ENCODE data around the gene GBF1. TPM values are rescaled to one million over a fixed set of nuclear protein-coding genes. Genes with fewer than 3 reads are reported as not detected.

GBF1 gene
- total and polyA plus RNA-seq, 7 experiments from 2014 or later, result 8.5 to 47.2 (median 37.2) TPM

DNA sequence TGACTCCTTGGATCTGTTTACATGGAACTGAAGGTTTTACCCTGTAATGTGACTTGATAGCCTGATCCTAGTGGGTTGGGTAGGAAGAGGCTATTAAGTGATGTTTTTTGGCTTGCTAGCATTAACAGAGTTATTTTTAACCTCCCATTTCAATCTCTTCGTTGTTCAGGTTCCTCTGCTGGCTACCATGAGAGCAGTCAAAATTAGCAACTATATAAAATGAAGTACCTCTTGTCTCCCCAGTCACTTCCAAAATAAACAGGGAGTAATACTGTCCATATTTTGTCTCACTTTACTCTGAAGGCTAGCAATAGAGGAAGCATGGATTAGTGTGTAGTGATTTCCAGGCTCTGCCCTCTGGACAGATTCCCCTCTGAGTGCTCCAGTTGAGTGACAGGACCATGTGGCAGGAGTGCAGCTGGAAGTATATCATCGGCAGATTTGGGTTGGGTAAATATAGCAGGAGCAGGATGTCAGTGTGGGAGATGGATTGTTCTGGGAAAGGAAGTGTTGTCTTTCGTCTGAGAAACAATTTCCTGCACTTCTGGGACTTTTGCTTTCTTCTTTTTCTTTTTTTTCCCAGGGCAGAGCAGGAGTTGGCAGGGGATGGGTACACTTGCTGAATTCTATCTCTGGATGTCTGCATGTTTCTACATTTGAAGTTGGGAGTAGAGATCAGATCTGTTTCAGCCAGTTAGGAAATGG, 35.2 kb downstream of the GBF1 start:
- DNase-seq, result no peak
- Mint-ChIP-seq H3K27ac (peak overlapping the region in 7 of 9 donors; percentile 19 to 80 (median 62)), H3K27me3 (no peaks in the 10 kb centered on the region), H3K36me3 (peaks cover 0 to 10% (median 2%) of the 10 kb centered on the region in 5 donors), H3K9me3 (no peaks in the 10 kb centered on the region), H3K4me1 (peaks cover 32 to 71% (median 61%) of the 10 kb centered on the region in 7 donors), H3K4me3 (peak overlapping the region in 8 of 10 donors; percentile 17 to 82 (median 47))
- CTCF ChIA-PET, result interaction anchor here (0.7 kb wide), 1 partner anchor 32 kb away, joined by 4 read pairs; no protein-coding TSS in a partner anchor
- Histone ChIP-seq H3K9me3 (ENCODE audit: control insufficient read depth in 2 of 3, low read length in 3 of 3) (no peaks in the 10 kb centered on the region), H3K27me3 (ENCODE audit: control insufficient read depth in 2 of 2, insufficient read depth in 2 of 2, low read length in 2 of 2) (no peaks in the 10 kb centered on the region), H3K4me1 (ENCODE audit: control insufficient read depth in 2 of 2, insufficient read depth in 2 of 2, low read length in 2 of 2) (peaks cover 5 to 37% of the 10 kb centered on the region in 2 donors), H3K27ac (ENCODE audit: low read depth, low read length) (peak overlapping the region; percentile 3), H3K36me3 (ENCODE audit: control insufficient read depth in 2 of 3, insufficient read depth in 3 of 3, low read length in 3 of 3) (peaks cover 0 to 5% (median 0%) of the 10 kb centered on the region in 3 experiments), H3K4me3 (ENCODE audit: low read length) (no peak overlapping the region)
- intact Hi-C loops (cut with micrococcal nuclease), result no loop called here
- POLR2A ChIA-PET, result interaction anchor here (0.7 kb wide), 1 partner anchor 46 kb away, joined by 3 read pairs; no protein-coding TSS in a partner anchor
- ATAC-seq, result no peak

DNA sequence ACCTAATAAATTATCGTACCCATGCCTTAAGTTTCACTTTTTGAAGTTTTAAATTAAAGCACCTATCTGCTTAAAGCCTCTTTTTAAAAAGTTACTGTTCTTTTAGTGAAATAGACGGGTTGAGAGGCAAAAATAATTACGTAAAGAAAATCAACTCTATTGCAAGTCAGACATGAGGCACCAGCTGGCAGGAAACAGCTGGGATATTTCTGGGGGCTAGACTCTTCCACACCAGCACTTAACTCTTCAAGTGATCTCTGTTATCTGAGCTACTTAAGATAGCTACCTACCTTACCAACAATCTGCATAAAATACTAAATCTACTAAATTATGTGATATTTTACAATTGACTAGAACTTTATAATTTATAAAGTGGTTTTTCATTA, 35.8 kb downstream of the GBF1 start:
- Mint-ChIP-seq H3K27ac (peak overlapping the region in 4 of 9 donors; percentile 33 to 80 (median 53)), H3K4me1 (peaks cover 32 to 77% (median 66%) of the 10 kb centered on the region in 7 donors), H3K27me3 (no peaks in the 10 kb centered on the region), H3K4me3 (peak overlapping the region in 6 of 10 donors; percentile 17 to 73 (median 38)), H3K36me3 (peaks cover 0 to 11% (median 2%) of the 10 kb centered on the region in 5 donors), H3K9me3 (no peaks in the 10 kb centered on the region)
- Histone ChIP-seq H3K36me3 (ENCODE audit: control insufficient read depth in 2 of 3, insufficient read depth in 3 of 3, low read length in 3 of 3) (peaks cover 0 to 5% (median 0%) of the 10 kb centered on the region in 3 experiments), H3K9me3 (ENCODE audit: control insufficient read depth in 2 of 3, low read length in 3 of 3) (no peaks in the 10 kb centered on the region), H3K4me3 (ENCODE audit: low read length) (no peak overlapping the region), H3K27ac (ENCODE audit: low read depth, low read length) (peak overlapping the region; percentile 3), H3K27me3 (ENCODE audit: control insufficient read depth in 2 of 2, insufficient read depth in 2 of 2, low read length in 2 of 2) (no peaks in the 10 kb centered on the region), H3K4me1 (ENCODE audit: control insufficient read depth in 2 of 2, insufficient read depth in 2 of 2, low read length in 2 of 2) (peaks cover 5 to 37% of the 10 kb centered on the region in 2 donors)
- ATAC-seq (no peak), DNase-seq (no peak)
- CTCF ChIA-PET, result no interaction called here
- intact Hi-C loops (cut with micrococcal nuclease), result no loop called here
- POLR2A ChIA-PET, result no interaction called here

DNA sequence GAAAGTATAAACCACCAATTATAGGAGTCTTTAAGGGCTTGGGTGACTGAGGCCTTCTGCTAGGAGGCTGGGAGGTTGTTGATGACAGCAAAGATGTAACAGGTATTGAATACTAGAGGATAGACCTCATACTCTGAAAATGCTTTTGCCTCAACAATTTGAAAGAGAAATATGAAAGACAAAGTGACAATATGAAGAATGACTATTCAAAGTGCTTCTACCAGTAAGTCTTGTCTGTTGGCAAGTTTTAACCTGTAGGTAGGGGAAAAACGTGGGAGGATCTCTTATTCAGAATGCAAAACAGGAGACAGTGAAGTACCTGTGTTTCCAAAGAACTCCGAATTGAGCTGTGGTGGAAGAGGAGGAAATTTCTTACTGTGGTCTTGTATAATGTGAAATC, 38.2 kb downstream of the GBF1 start:
- ChIA-PET POLR2A (no interaction called here), CTCF (interaction anchor here (1.0 kb wide), 1 partner anchor 15 kb away, joined by 4 read pairs; no protein-coding TSS in a partner anchor)
- H3K4me3 Mint-ChIP-seq, result peak overlapping the region in 7 of 10 donors; percentile 1 to 77 (median 27)
- H3K9me3 Mint-ChIP-seq, result no peaks in the 10 kb centered on the region
- intact Hi-C loops (cut with micrococcal nuclease), result no loop called here
- Histone ChIP-seq H3K9me3 (ENCODE audit: control insufficient read depth in 2 of 3, low read length in 3 of 3) (no peaks in the 10 kb centered on the region), H3K4me1 (ENCODE audit: control insufficient read depth in 2 of 2, insufficient read depth in 2 of 2, low read length in 2 of 2) (peaks cover 5 to 37% of the 10 kb centered on the region in 2 donors), H3K27me3 (ENCODE audit: control insufficient read depth in 2 of 2, insufficient read depth in 2 of 2, low read length in 2 of 2) (no peaks in the 10 kb centered on the region), H3K27ac (ENCODE audit: low read depth, low read length) (no peak overlapping the region), H3K36me3 (ENCODE audit: control insufficient read depth in 2 of 3, insufficient read depth in 3 of 3, low read length in 3 of 3) (no peaks in the 10 kb centered on the region), H3K4me3 (ENCODE audit: low read length) (no peak overlapping the region)
- peaks cover 0 to 20% (median 7%) of the 10 kb centered on the region in 5 donors for H3K36me3 Mint-ChIP-seq
- peaks cover 34 to 87% (median 69%) of the 10 kb centered on the region in 7 donors for H3K4me1 Mint-ChIP-seq
- H3K27me3 Mint-ChIP-seq, result no peaks in the 10 kb centered on the region
- no peak for DNase-seq
- ATAC-seq, result no peak
- peak overlapping the region in 7 of 9 donors; percentile 13 to 79 (median 52) for H3K27ac Mint-ChIP-seq

DNA sequence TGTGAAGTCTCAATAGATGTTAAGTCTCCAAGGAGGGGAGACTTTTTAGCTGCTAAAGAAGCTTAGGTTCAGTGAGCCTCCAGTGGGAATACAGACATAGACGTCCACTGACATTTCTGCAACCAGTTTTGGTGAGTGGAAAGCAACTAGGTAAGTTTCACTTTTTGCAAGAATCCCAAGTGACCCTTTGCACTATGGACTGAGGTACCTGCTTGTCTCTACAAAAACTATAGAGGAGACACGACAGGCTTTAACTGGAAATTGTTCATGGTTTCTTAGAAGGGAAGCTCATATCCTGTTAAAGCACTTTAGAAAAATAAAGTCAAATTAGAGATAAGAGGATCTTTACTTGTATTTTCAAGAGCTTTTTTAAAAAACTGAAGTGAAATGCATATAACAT, 38.6 kb downstream of the GBF1 start:
- Histone ChIP-seq H3K4me3 (ENCODE audit: low read length) (no peak overlapping the region), H3K27ac (ENCODE audit: low read depth, low read length) (no peak overlapping the region), H3K36me3 (ENCODE audit: control insufficient read depth in 2 of 3, insufficient read depth in 3 of 3, low read length in 3 of 3) (no peaks in the 10 kb centered on the region), H3K4me1 (ENCODE audit: control insufficient read depth in 2 of 2, insufficient read depth in 2 of 2, low read length in 2 of 2) (peaks cover 5 to 37% of the 10 kb centered on the region in 2 donors), H3K9me3 (ENCODE audit: control insufficient read depth in 2 of 3, low read length in 3 of 3) (no peaks in the 10 kb centered on the region), H3K27me3 (ENCODE audit: control insufficient read depth in 2 of 2, insufficient read depth in 2 of 2, low read length in 2 of 2) (no peaks in the 10 kb centered on the region)
- DNase-seq (no peak), ATAC-seq (no peak)
- Mint-ChIP-seq H3K4me3 (peak overlapping the region in 6 of 10 donors; percentile 1 to 77 (median 32)), H3K36me3 (peaks cover 0 to 20% (median 7%) of the 10 kb centered on the region in 5 donors), H3K9me3 (no peaks in the 10 kb centered on the region), H3K27ac (peak overlapping the region in 7 of 9 donors; percentile 3 to 79 (median 52)), H3K27me3 (no peaks in the 10 kb centered on the region), H3K4me1 (peaks cover 31 to 84% (median 66%) of the 10 kb centered on the region in 7 donors)
- intact Hi-C loops (cut with micrococcal nuclease), result no loop called here
- POLR2A ChIA-PET, result interaction anchor here (1.2 kb wide), 1 partner anchor 21 kb away, joined by 3 read pairs; no protein-coding TSS in a partner anchor
- CTCF ChIA-PET, result interaction anchor here (1.0 kb wide), 1 partner anchor 14 kb away, joined by 4 read pairs; no protein-coding TSS in a partner anchor

DNA sequence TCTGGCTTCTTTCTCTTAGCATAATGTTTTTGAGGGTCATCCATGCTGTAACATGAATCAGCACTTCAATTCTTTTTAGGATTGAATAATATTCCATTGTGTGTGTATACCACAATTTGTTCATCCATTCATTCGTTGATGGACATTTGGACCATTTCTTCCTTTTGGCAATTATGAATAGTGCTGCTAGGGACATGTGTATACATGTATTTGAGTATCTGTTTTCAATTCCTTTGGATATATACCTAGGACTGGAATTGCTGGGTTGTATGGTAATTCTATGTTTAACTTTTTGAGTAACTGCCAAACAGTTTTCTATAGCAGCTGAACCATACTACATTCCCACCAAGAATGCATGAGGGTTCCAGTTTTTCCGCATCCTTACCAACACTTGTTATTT, 39.2 kb downstream of the GBF1 start:
- H3K4me3 Mint-ChIP-seq, result peak overlapping the region in 4 of 10 donors; percentile 2 to 77 (median 28)
- Histone ChIP-seq H3K4me1 (ENCODE audit: control insufficient read depth in 2 of 2, insufficient read depth in 2 of 2, low read length in 2 of 2) (peaks cover 5 to 37% of the 10 kb centered on the region in 2 donors), H3K27ac (ENCODE audit: low read depth, low read length) (no peak overlapping the region), H3K9me3 (ENCODE audit: control insufficient read depth in 2 of 3, low read length in 3 of 3) (no peaks in the 10 kb centered on the region), H3K4me3 (ENCODE audit: low read length) (no peak overlapping the region), H3K27me3 (ENCODE audit: control insufficient read depth in 2 of 2, insufficient read depth in 2 of 2, low read length in 2 of 2) (no peaks in the 10 kb centered on the region), H3K36me3 (ENCODE audit: control insufficient read depth in 2 of 3, insufficient read depth in 3 of 3, low read length in 3 of 3) (no peaks in the 10 kb centered on the region)
- peaks cover 0 to 20% (median 5%) of the 10 kb centered on the region in 5 donors for H3K36me3 Mint-ChIP-seq
- H3K9me3 Mint-ChIP-seq, result no peaks in the 10 kb centered on the region
- ATAC-seq, result no peak
- ChIA-PET POLR2A (interaction anchor here (1.2 kb wide), 1 partner anchor 22 kb away, joined by 3 read pairs; no protein-coding TSS in a partner anchor), CTCF (no interaction called here)
- no peak for DNase-seq
- peaks cover 34 to 82% (median 66%) of the 10 kb centered on the region in 7 donors for H3K4me1 Mint-ChIP-seq
- intact Hi-C loops (cut with micrococcal nuclease), result no loop called here
- H3K27me3 Mint-ChIP-seq, result no peaks in the 10 kb centered on the region
- H3K27ac Mint-ChIP-seq, result peak overlapping the region in 2 of 9 donors; percentile 14 to 79

DNA sequence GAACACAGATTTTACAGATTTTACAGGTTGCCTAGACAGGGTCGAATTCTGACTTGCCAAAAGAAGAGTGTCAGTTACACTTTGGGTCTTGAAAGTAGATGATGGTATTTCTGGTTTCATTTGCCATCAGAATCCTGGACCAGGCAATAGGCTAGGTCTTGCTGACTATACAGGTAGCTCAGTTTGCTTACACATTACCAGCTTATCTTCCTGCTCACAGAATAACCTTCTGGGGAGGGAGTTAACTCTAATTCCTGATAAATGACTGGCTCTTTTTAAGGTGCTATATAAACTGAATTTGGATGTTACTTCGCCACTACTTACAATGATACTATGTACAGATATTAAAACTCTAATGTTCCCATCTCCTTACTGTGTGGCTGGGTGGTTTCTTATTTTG, 39.8 kb downstream of the GBF1 start:
- intact Hi-C loops (cut with micrococcal nuclease), result no loop called here
- ATAC-seq, result no peak
- H3K27ac ChIP-seq (ENCODE audit: low read depth, low read length), result no peak overlapping the region

More for the DNA sequence above, 39.8 kb downstream of the GBF1 start:
- no peaks in the 10 kb centered on the region for H3K9me3 Mint-ChIP-seq
- H3K27me3 ChIP-seq (ENCODE audit: control insufficient read depth in 2 of 2, insufficient read depth in 2 of 2, low read length in 2 of 2), result no peaks in the 10 kb centered on the region
- H3K4me3 Mint-ChIP-seq, result peak overlapping the region in 1 of 10 donors; percentile 10
- H3K4me1 ChIP-seq (ENCODE audit: control insufficient read depth in 2 of 2, insufficient read depth in 2 of 2, low read length in 2 of 2), result peaks cover 5 to 31% of the 10 kb centered on the region in 2 donors
- peaks cover 30 to 76% (median 60%) of the 10 kb centered on the region in 7 donors for H3K4me1 Mint-ChIP-seq
- no peak overlapping the region for H3K4me3 ChIP-seq (ENCODE audit: low read length)
- peaks cover 0 to 20% (median 4%) of the 10 kb centered on the region in 5 donors for H3K36me3 Mint-ChIP-seq
- no peaks in the 10 kb centered on the region for H3K9me3 ChIP-seq (ENCODE audit: control insufficient read depth in 2 of 3, low read length in 3 of 3)
- ChIA-PET POLR2A (interaction anchor here (1.2 kb wide), 1 partner anchor 23 kb away, joined by 3 read pairs; no protein-coding TSS in a partner anchor), CTCF (no interaction called here)
- no peak overlapping the region for H3K27ac Mint-ChIP-seq
- no peaks in the 10 kb centered on the region for H3K36me3 ChIP-seq (ENCODE audit: control insufficient read depth in 2 of 3, insufficient read depth in 3 of 3, low read length in 3 of 3)
- no peak for DNase-seq
- no peaks in the 10 kb centered on the region for H3K27me3 Mint-ChIP-seq

All from naive thymus-derived CD4-positive, alpha-beta T cell (primary cell).